HG03066 (cell line): ENCODE data around the gene KLC3.

ENCODE experiments used
- ATAC-seq: cut with Tn5 transposase; IDR thresholded peaks from one replicate; pipeline ENCODE4 v1.9.1; 2021; ENCODE audit warnings: low read depth; ENCODE audit not compliant: unreplicated experiment

Gene KLC3

DNA sequence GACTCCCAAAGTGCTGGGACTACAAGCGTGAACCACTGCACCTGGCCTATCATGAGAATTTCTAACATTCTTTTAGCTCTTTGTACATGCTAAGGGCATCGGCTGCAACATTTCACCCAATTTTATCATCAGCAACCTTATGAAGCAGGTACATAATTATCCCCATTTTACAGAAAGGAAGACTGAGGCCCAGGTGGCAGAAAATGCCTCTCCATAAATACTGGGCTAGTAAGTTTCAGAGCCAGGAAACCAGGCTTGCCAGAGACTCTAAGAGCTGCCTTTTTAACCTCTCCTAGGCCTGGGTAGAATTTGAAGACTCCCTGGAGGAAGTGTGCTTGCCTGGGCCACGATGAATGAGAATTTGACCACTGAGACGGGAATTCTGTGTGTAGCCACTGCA is 27.6 kb downstream of the KLC3 start:
- ATAC-seq = no peak

GRCh38 chr19:45368737-45369340 is 28.3 kb downstream of the KLC3 start:
- ATAC-seq = no peak

GRCh38 chr19:45370410-45371204 is 30.1 kb downstream of the KLC3 start, which contains the start of gene ERCC2:
ERCC2 (minus strand) TSS chr19:45370573; CDS start chr19:45370540, 33 bp downstream.
- peak; percentile 95 for ATAC-seq

DNA sequence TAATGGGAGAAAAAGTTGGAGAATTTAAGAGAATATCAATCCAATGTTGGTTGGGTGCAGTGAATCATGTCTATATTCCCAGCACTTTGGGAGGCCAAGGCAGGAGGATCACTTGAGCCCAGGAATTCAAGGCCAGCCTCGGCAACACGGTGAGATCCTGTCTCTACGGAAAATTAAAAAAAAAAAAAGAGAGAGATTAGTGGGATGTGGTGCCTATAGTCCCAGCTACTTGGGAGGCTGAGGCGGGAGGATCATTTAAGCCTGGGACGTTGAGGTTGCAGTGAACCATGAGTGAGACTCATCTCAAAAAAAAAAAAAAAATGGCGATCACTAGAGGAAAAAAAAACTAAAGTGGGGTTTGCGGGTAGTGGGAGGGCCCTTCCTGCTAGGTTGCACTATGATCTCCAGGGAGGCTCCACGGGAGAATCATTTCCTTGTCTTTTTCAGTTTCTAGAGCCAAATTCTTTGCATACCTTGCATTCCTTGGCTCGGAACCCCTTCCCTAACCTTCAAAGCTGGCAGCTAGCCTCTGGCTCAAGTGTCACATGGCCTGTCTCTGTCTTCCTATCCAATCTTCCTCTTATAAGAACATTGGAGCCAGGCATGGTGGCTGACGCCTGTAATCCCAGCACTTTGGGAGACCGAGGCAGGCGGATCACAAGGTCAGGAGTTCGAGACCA is 35.6 kb downstream of the KLC3 start:
- ATAC-seq = no peak

- no peak for ATAC-seq
Observed at GRCh38 chr19:45380107-45380506, 39.6 kb downstream of the KLC3 start.

GRCh38 chr19:45382426-45382825 is 41.9 kb downstream of the KLC3 start:
- ATAC-seq = no peak

DNA sequence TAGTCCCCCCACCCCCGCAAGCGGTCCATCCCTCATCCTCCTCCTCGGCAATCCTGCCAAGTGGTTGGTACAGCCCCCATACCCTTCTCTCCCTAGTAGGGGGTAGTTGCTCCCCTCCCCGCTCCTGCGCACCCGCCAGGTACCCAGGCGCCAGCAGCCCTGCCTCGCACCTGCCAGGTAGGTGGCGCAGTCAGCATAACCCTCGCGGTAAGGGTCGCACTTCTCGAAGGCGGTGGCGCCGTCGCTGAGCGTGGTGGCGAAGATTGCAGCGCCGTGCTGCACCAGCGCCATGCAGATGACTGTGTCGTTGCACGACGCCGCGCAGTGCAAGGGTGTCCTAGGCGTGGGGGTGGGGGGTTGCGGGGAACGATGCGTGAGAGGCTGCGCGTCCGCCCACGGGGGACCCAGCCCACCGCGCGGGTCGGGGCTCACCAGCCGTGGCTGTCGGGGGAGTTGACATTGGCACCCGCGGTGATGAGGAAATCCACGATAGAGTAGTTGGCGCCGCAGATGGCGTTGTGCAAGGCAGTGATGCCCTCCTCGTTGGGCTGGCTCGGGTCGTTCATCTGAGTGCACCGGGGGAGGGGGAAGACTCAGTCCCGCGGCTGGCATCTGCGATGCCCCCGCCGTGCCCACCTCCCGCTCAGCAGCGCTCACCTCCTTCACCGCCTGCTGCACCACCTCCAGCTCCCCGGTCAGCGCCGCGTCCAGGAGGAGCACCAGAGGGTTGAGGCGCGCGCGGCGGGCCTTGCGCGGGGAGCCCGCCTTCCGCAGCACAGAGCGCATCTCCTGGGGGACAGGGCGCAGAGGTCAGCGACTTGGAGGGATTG is 45.1 kb downstream of the KLC3 start:
- no peak for ATAC-seq

- ATAC-seq = no peak
Observed at GRCh38 chr19:45391346-45391745, 50.8 kb downstream of the KLC3 start.

GRCh38 chr19:45391871-45392665 is 51.5 kb downstream of the KLC3 start:
- ATAC-seq = no peak

DNA sequence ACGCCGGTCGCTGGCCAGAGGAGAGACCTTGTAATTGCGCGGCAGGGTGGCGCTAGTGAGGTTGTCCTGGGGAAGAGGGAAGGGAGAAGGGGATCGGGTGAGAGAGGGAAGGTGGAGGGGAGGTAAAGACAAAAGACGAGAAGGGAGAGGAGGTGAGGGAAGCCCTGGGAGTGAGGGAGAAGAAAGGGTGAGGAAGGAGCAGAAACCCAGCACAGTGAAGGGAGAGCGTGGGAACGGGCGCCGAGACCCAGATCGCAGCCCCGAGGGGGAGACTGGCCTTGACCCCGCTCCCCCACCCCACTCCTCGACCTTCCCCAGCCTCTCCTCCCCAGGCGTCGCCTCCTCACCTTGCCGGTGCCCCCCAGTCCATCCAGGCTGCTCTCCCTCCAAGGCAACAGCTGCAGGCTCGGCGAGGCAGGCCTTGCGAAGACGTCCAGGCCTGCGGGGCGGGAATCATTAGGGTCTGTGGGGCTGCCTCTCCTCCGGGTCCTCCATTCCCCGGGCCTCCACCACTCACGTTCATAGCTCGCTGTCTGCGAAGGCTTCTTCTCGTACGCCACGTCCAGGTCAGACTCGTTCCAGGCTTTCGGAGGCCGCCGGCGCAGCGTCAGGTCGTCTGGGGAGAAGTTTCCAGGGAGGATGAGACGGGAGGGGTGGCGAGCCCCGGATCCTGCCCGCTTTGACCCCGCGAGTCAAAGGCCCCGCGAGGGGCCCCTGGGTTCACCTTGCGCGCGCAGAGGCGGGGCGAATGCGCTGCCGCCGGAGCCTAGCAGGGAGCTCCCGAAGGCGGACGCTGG is 55.5 kb downstream of the KLC3 start:
- no peak for ATAC-seq

DNA sequence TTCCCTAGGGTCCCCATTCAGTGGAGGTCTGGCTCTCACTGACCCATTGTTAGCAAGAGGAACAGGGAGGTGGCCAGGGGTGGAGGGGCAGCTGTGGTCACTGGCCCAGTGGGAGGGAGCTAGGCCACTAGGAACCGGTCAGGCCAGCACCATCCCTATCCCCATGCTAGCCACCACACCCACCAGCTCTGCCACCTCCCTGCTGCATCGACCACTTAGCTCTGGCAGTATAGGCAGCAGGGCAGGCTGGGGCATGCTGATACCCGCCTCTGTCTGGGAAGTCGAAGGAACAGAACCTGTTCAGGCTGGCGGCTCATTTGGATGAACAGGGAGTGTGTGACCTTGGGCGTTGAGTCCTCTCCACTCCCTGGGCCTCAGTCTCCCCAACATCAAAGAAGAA is 59.6 kb downstream of the KLC3 start:
- no peak for ATAC-seq
